ENCODE measurements around the gene ZNFX1.
"Not testable (repeated sequence)": the region's sequence is repeated elsewhere in the genome, so short reads cannot be mapped to it uniquely, and the experiment has no call there.

ZNFX1 gene

DNA sequence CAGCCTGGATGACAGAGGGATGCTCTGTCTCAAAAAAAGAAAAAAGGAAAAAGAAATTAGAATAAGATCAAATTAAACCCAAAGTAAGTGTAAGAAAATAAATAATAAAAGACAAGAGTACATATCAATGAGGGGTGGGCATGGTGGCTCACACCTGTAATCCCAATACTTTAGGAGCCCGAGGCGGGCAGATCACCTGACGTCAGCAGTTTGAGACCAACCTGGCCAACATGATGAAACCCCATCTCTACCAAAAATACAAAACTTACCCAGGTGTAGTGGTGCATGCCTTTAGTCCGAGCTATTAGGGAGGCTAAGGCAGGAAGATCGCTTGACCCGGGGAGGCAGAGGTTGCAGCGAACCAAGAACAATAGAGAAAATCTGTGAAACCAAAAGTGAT, 74.8 kb downstream of the ZNFX1 start (continued):
- no peak for TF ChIP-seq ZNF560 (tag by site-specific recombination; IDR thresholded peaks at IDR 0.05; ENCODE audit: borderline replicate concordance)
- TF ChIP-seq, protein P1, sequence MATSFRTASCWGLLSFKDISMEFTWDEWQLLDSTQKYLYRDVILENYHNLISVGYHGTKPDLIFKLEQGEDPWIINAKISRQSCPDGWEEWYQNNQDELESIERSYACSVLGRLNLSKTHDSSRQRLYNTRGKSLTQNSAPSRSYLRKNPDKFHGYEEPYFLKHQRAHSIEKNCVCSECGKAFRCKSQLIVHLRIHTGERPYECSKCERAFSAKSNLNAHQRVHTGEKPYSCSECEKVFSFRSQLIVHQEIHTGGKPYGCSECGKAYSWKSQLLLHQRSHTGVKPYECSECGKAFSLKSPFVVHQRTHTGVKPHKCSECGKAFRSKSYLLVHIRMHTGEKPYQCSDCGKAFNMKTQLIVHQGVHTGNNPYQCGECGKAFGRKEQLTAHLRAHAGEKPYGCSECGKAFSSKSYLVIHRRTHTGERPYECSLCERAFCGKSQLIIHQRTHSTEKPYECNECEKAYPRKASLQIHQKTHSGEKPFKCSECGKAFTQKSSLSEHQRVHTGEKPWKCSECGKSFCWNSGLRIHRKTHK (tag by site-specific recombination; IDR thresholded peaks at IDR 0.05) = no peak

DNA sequence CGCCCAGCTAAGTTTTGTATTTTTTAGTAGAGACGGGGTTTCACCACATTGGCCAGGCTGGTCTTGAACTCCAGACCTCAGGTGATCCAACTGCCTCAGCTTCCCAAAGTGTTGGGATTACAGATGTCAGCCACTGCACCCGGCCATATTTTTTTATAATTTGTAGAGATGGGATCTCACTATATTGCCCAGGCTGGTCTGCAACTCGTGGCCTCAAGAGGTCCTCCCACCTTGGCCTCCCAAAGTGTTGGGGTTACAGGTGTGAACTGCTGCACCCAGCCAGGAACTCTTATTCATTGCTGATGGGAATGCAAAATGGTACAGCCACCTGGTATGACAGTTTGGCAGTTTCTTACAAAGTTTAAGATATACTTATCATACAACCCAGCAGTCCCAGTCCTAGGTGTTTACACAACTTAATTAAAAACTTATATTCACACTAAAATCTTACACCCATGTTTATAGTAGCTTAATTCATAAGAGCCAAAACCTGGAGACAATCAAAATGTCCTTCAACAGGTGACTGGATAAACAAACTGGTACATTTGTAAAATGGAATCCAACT, 78.0 kb downstream of the ZNFX1 start:
- no peaks in the 10 kb centered on the region for H3K36me3 ChIP-seq (ENCODE audit: control insufficient read depth in 2 of 2, insufficient read depth in 1 of 2, low read length in 2 of 2)
- CTCF ChIA-PET = interaction anchor here (1.0 to 2.5 kb wide), 3 partner anchors 10 to 67 kb away, joined by 3 to 18 read pairs (median 3); no protein-coding TSS in a partner anchor
- POLR2A ChIA-PET = no interaction called here
- no peak overlapping the region for H3K4me3 ChIP-seq (ENCODE audit: low read depth, low read length)
- H3K9me3 ChIP-seq (ENCODE audit: control insufficient read depth, insufficient read depth, low read depth, low read length) = no peaks in the 10 kb centered on the region
- H3K4me1 ChIP-seq (ENCODE audit: control insufficient read depth, insufficient read depth, low read length) = no peaks in the 10 kb centered on the region
- TF ChIP-seq, protein P2, sequence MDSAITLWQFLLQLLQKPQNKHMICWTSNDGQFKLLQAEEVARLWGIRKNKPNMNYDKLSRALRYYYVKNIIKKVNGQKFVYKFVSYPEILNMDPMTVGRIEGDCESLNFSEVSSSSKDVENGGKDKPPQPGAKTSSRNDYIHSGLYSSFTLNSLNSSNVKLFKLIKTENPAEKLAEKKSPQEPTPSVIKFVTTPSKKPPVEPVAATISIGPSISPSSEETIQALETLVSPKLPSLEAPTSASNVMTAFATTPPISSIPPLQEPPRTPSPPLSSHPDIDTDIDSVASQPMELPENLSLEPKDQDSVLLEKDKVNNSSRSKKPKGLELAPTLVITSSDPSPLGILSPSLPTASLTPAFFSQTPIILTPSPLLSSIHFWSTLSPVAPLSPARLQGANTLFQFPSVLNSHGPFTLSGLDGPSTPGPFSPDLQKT (IDR thresholded peaks at IDR 0.05; ENCODE audit: borderline replicate concordance, low read depth, low read length) = no peak
- 0 out of 2 replicates have a peak, but pooled peaks have one; percentile 9 for TF ChIP-seq SCRT2 (tag by site-specific recombination; IDR thresholded peaks at IDR 0.05)
- no peak overlapping the region for H3K27ac ChIP-seq (ENCODE audit: extremely low read depth, low read depth, low read length)

DNA sequence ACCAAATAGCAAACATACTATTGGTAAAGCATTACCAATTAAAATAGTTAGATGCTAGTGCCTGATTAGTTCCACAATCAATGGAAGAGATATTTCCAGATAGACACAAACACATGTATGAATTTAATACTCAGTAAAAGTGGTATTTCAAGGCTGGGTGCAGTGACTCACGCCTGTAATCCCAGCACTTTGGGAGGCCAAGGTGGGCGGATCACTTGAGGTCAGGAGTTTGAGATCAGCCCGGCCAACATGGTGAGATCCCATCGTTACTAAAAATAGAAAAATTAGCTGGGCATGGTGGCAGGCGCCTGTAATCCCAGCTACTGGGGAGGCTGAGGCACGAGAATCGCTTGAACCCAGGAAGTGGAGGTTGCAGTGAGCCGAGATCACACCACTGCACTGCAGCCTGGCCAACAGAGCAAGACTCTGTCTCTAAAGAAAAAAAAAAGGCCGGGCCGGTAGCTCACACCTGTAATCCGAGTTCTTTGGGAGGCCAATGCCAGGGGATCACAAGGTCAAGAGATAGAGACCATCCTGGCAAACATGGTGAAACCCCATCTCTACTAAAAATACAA, 84.8 kb downstream of the ZNFX1 start:
- CTCF ChIA-PET = interaction anchor here (1.6 kb wide), 1 partner anchor 60 kb away, joined by 5 read pairs; no protein-coding TSS in a partner anchor
- H3K9me3 ChIP-seq (ENCODE audit: control insufficient read depth, insufficient read depth, low read depth, low read length); H3K4me3 ChIP-seq (ENCODE audit: low read depth, low read length); POLR2A ChIA-PET; H3K36me3 ChIP-seq (ENCODE audit: control insufficient read depth in 2 of 2, insufficient read depth in 1 of 2, low read length in 2 of 2); H3K4me1 ChIP-seq (ENCODE audit: control insufficient read depth, insufficient read depth, low read length); H3K27ac ChIP-seq (ENCODE audit: extremely low read depth, low read depth, low read length): not testable (repeated sequence)
- TF ChIP-seq ZNF121 (tag by site-specific recombination; IDR thresholded peaks at IDR 0.05) = 0 out of 2 replicates have a peak, but pooled peaks have one; percentile 38

Measured in HEK293 (cell line).